ENCODE results near the gene PPP4R2. TPM values are rescaled to one million over a fixed set of nuclear protein-coding genes. Genes with fewer than 3 reads are reported as not detected.

PPP4R2 gene
- total RNA-seq, 1 donor from 2014 or later, result 100 TPM

DNA sequence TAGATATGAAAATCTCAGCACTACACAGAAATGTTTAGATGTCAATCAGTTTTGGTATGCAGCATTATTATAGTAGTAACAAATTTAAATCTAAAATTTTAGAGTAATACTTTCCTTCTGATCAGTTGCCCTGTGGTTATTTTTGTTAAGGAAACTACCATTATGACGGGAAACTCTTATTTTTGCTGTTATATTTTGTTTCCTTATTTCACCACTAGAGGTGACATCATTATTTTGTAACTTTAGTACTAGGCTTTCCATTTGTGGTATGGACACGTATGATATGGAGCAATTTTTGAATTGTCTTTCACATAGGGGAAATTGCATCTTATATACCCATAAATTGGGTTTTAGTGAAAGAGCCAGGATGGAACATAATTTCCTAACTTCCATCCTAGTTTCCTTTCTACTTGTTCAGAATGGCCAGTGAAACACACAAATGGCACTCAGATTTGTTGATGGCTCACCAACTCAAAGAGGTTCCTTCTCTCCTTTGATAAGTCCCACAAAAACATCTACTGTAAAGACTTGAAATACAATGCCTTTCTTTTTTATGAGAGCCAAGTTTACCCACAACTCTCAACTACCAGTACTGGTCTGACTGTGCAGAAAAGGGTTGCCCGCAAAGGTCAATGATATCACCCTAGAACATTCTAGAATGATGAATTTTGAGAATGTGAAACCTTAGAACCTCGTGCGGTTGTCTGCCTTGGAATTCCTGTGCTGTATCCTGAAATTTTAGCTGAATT lies 19.4 kb upstream of the PPP4R2 start:
- H3K4me3 Mint-ChIP-seq, result no peak overlapping the region
- H3K36me3 Mint-ChIP-seq, result peaks cover 5% of the 10 kb centered on the region
- peaks cover 13% of the 10 kb centered on the region for H3K4me1 Mint-ChIP-seq (ENCODE audit: unreplicated experiment)
- DNase-seq (ENCODE audit: extremely low spot score, unreplicated experiment), result no peak
- no peak overlapping the region for H3K27ac Mint-ChIP-seq
- no peaks in the 10 kb centered on the region for H3K27me3 Mint-ChIP-seq
- no peaks in the 10 kb centered on the region for H3K9me3 Mint-ChIP-seq
- TF ChIP-seq, protein P1, sequence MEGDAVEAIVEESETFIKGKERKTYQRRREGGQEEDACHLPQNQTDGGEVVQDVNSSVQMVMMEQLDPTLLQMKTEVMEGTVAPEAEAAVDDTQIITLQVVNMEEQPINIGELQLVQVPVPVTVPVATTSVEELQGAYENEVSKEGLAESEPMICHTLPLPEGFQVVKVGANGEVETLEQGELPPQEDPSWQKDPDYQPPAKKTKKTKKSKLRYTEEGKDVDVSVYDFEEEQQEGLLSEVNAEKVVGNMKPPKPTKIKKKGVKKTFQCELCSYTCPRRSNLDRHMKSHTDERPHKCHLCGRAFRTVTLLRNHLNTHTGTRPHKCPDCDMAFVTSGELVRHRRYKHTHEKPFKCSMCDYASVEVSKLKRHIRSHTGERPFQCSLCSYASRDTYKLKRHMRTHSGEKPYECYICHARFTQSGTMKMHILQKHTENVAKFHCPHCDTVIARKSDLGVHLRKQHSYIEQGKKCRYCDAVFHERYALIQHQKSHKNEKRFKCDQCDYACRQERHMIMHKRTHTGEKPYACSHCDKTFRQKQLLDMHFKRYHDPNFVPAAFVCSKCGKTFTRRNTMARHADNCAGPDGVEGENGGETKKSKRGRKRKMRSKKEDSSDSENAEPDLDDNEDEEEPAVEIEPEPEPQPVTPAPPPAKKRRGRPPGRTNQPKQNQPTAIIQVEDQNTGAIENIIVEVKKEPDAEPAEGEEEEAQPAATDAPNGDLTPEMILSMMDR (conservative IDR thresholded peaks at IDR 0.05), result no peak

DNA sequence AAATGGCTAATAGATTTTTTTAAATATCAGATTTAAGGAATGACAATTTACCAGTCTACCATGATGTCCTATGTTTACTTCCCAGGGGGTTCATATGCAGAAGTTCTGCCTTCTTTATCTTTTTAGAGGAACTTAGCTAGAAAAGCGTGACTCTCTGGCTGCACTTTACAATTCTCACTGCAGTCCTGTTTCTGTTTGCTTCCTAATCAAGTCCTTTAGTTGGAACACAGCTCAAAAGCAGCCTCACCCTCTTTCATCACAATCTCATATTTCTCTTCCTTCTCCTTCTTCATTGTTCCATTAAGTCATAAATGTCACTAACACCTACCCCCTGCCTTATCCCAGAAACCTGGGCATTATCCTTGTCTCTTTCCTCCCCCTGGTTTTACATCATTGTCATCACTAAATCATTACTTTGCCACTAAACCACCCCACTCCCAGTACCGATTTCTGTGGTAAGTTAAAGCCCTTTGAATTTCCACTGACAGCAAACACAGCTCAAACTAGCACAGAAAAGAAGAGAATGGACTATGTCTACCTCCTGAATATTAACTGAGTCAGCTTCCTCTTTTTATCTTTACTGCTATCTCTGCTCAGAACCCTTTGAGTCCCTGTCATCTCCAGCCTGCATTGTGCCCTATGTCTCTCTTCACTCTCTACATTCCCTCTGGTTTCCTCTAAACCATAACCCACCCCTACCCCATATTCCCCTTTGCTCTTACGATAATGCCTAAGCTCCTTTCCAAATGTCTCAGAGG lies 13.8 kb upstream of the PPP4R2 start:
- no peak for DNase-seq (ENCODE audit: extremely low spot score, unreplicated experiment)
- Mint-ChIP-seq H3K4me3 (no peak overlapping the region), H3K36me3 (peaks cover 3% of the 10 kb centered on the region), H3K27me3 (no peaks in the 10 kb centered on the region), H3K27ac (no peak overlapping the region), H3K4me1 (ENCODE audit: unreplicated experiment) (no peaks in the 10 kb centered on the region), H3K9me3 (peaks cover 4% of the 10 kb centered on the region)
- TF ChIP-seq, protein P1 (conservative IDR thresholded peaks at IDR 0.05), result no peak

DNA sequence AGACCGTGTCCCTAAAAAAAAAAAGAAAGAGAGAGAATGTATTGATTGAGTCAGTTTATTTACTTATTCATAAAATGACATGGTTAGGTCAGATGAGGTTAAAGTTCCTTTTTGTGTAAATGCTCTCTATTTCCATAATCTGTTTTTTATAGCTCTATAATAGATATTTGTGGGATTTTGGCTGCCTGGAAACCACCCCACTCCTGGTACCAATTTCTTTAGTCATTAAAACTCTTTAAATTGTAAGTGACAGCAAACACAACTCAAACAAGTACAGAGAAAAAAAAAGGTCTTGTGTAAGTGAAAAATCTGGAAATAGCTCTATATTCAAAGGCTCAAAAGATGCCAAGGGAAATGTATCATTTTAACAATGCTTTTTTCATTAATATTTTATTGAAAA lies 11.0 kb upstream of the PPP4R2 start:
- TF ChIP-seq, protein P1 (conservative IDR thresholded peaks at IDR 0.05), result no peak
- peaks cover 3% of the 10 kb centered on the region for H3K36me3 Mint-ChIP-seq
- no peaks in the 10 kb centered on the region for H3K27me3 Mint-ChIP-seq
- H3K4me1 Mint-ChIP-seq (ENCODE audit: unreplicated experiment), result no peaks in the 10 kb centered on the region
- no peak overlapping the region for H3K27ac Mint-ChIP-seq
- H3K4me3 Mint-ChIP-seq, result no peak overlapping the region
- no peak for DNase-seq (ENCODE audit: extremely low spot score, unreplicated experiment)
- peaks cover 4% of the 10 kb centered on the region for H3K9me3 Mint-ChIP-seq

DNA sequence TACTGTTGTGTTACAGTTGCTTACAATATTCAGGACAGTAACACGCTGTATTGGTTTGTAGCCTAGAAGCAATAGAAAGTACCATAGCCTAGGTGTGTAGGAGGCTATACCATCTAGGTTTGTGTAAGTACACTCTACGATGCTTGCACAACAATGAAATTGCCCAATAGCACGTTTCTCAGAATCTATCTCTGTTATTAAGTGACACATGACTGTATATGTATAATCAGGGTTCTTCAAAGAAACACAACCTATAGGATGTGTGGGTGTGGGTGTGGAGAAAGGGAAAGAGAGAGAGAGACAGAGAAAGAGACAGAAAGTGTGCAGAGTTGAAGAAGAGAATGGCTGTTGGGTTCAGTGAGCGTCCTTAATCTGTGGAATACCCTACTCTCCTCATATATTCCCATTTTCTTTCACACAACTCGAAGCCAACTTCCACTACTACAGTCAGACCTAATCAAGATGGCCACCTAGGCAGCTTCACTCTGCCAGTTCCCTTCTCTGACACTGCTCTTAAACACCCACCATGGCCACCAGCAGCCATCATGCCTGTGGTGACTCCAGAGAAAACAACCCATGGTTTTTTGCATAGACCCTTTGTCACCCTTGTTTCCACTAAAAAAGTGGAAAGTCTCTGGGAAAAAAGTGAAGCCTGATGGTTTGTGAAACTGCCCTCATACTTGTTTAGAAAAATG lies 5.8 kb upstream of the PPP4R2 start:
- no peaks in the 10 kb centered on the region for H3K27me3 Mint-ChIP-seq
- TF ChIP-seq, protein P1 (conservative IDR thresholded peaks at IDR 0.05), result no peak
- peaks cover 4% of the 10 kb centered on the region for H3K9me3 Mint-ChIP-seq
- no peaks in the 10 kb centered on the region for H3K4me1 Mint-ChIP-seq (ENCODE audit: unreplicated experiment)
- H3K36me3 Mint-ChIP-seq, result peaks cover 3% of the 10 kb centered on the region
- H3K4me3 Mint-ChIP-seq, result no peak overlapping the region
- no peak overlapping the region for H3K27ac Mint-ChIP-seq
- no peak for DNase-seq (ENCODE audit: extremely low spot score, unreplicated experiment)

DNA sequence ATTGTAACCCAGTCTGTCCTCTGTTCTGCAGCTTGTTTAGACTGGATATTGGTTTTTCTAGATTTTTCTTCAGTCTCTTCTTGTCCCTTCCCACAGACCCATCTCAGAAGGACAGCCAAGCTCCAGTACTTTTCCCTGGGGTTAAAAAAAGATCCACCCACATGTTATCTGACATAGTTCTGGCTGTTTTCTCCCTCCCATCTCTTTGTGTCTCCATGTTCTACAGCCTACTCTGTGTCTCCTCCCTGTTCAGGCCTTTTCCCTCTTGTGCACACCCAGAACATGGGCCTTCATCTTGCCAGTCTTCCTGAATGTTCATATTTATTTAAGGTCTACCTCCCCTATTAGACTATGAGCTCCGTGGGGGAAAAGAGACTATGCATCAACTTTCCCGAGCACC lies 5.1 kb upstream of the PPP4R2 start:
- TF ChIP-seq, protein P1 (conservative IDR thresholded peaks at IDR 0.05), result no peak
- Mint-ChIP-seq H3K9me3 (no peaks in the 10 kb centered on the region), H3K36me3 (no peaks in the 10 kb centered on the region), H3K27me3 (no peaks in the 10 kb centered on the region), H3K4me3 (no peak overlapping the region), H3K27ac (no peak overlapping the region), H3K4me1 (ENCODE audit: unreplicated experiment) (no peaks in the 10 kb centered on the region)
- DNase-seq (ENCODE audit: extremely low spot score, unreplicated experiment), result no peak
